ENCODE measurements around the gene RCOR1.

DNA sequence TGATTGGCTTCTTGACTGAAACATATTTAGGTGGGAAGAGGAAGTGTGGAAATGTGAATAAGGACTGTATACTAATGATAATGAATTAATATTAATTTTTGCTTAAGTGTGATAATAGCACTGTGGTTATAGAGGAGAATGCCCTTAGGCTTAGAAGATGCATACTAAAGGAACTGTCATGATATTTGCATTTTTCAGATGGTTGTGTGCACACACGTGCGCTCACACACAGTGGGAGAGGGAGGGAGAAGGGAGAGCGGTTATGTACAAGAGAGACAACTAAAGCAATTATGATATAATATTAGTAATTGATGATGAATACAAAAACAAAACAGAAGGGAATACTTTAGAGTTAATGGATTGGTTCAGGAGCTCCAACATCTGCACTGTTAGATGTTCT, 54.2 kb downstream of the RCOR1 start:
- TF ChIP-seq, protein P1, sequence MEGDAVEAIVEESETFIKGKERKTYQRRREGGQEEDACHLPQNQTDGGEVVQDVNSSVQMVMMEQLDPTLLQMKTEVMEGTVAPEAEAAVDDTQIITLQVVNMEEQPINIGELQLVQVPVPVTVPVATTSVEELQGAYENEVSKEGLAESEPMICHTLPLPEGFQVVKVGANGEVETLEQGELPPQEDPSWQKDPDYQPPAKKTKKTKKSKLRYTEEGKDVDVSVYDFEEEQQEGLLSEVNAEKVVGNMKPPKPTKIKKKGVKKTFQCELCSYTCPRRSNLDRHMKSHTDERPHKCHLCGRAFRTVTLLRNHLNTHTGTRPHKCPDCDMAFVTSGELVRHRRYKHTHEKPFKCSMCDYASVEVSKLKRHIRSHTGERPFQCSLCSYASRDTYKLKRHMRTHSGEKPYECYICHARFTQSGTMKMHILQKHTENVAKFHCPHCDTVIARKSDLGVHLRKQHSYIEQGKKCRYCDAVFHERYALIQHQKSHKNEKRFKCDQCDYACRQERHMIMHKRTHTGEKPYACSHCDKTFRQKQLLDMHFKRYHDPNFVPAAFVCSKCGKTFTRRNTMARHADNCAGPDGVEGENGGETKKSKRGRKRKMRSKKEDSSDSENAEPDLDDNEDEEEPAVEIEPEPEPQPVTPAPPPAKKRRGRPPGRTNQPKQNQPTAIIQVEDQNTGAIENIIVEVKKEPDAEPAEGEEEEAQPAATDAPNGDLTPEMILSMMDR (IDR thresholded peaks at IDR 0.05; ENCODE audit: poor library complexity, severe bottlenecking), result no peak
- no peak for TF ChIP-seq EZH2 (IDR thresholded peaks at IDR 0.05; ENCODE audit: borderline replicate concordance, insufficient read depth, low read length, poor library complexity, severe bottlenecking)

Measured in neural cell (in vitro differentiated cells).